Central memory CD8-positive, alpha-beta T cell (primary cell): ENCODE data around the gene C1QTNF1.

Experiments
- ATAC-seq: fragments of 150-1000 bp; cut with Tn5 transposase; replicated peaks from 2 replicates; pipeline ENCODE4 v1.10.0; 2022; ENCODE audit warnings: mild to moderate bottlenecking, moderate FRiP score, moderate number of reproducible peaks; ENCODE audit not compliant: poor library complexity, severe bottlenecking; ENCODE audit errors: extremely low read depth
- DNase-seq, 2 donors: peaks; one replicate each; pipeline ENCODE4 v3.0.0; 2021; ENCODE audit warnings: low spot score in 2 of 2
- H3K27ac Mint-ChIP-seq: one replicate; pipeline ENCODE4 v1.8.0; 2022; ENCODE audit warnings: low read depth, mild to moderate bottlenecking, moderate library complexity, mixed read lengths
- H3K27me3 Mint-ChIP-seq: one replicate; pipeline ENCODE4 v1.8.0; 2022; ENCODE audit warnings: mixed read lengths
- H3K36me3 Mint-ChIP-seq: one replicate; pipeline ENCODE4 v1.8.0; 2022; ENCODE audit warnings: mild to moderate bottlenecking, moderate library complexity, mixed read lengths; ENCODE audit not compliant: insufficient read depth
- H3K4me1 Mint-ChIP-seq: one replicate; pipeline ENCODE4 v1.8.0; 2022; ENCODE audit warnings: mixed read lengths
- H3K4me3 Mint-ChIP-seq: one replicate; pipeline ENCODE4 v1.8.0; 2022; ENCODE audit warnings: mild to moderate bottlenecking, moderate library complexity, mixed read lengths
- H3K9me3 Mint-ChIP-seq: one replicate; pipeline ENCODE4 v1.8.0; 2022; ENCODE audit warnings: mixed read lengths

The C1QTNF1 gene

DNA sequence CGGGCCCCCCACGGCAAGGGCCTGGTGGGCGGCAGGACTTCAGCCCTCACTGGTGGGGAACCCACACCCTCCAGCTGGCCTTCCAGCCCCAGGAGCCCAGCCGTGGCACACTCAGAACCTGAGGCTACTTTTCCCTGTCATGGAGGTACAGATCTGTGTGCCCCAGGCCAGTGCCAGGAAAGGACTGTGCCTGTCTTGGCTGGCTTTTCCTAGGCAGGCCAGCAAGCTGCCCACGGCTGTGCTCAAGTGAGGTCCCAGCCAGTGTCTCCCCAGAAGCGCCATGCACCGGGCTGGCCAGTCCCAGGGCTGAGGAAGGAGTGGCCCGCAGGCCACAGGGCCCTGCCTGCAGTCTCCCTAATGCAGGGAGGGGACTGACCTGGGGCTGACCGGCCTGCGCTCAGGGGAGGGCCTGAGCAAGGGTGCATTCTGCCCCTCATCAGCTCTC lies 67.3 kb downstream of the C1QTNF1 start:
- no peak overlapping the region for H3K27ac Mint-ChIP-seq
- H3K9me3 Mint-ChIP-seq, result no peaks in the 10 kb centered on the region
- H3K36me3 Mint-ChIP-seq, result peaks cover 8% of the 10 kb centered on the region
- H3K4me3 Mint-ChIP-seq, result no peak overlapping the region
- no peaks in the 10 kb centered on the region for H3K27me3 Mint-ChIP-seq
- H3K4me1 Mint-ChIP-seq, result peaks cover 19% of the 10 kb centered on the region
- DNase-seq (no peak), ATAC-seq (no peak)

DNA sequence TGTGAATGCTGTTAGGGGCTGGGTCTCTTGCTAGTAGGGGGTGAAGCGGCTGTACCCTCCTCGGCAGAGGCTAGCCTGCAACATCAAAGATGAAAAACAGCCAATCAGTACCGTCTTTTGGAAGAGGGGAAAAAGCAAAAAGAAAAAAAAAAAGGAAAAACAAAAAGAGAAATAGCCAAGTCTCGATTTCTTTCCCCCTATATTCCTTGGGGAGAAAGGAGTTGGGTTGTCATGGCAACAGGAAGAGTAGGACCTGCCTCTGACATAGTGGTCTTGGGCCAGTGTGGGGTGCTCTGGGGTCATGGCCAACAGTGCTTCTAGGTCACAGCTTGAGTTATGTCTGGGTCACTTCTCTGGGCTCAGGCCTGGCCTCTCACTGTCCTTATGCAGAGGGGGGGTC lies 68.6 kb downstream of the C1QTNF1 start:
- Mint-ChIP-seq H3K9me3 (no peaks in the 10 kb centered on the region), H3K27ac (peak overlapping the region; percentile 92), H3K27me3 (peaks cover 3% of the 10 kb centered on the region), H3K36me3 (peaks cover 8% of the 10 kb centered on the region), H3K4me3 (peak overlapping the region; percentile 33), H3K4me1 (peaks cover 19% of the 10 kb centered on the region)
- ATAC-seq (no peak), DNase-seq (no peak)

GRCh38 chr17:79093270-79093669 lies 69.3 kb downstream of the C1QTNF1 start:
- H3K27me3 Mint-ChIP-seq, result peaks cover 10% of the 10 kb centered on the region

DNA sequence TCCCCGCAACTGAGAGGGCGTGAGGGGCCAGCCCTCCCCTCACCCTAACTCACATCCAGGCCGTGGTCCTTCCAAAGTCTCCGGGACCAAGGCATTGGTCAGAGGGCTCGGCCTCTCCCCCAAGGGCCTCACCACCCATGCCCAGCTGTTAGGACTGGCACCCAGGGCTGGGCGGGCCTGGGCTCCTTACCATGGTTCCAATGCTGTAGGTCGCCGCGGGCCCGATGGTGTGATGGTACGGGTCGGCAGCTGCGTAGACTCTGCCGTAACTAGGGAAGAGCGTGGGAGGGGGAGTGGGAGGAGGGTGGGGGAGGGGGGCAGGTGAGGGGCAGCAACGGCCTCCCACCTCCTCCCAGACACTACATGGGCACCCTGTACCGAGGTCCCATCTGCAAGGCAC lies 70.3 kb downstream of the C1QTNF1 start:
- Mint-ChIP-seq H3K4me1 (peaks cover 19% of the 10 kb centered on the region), H3K27me3 (peaks cover 20% of the 10 kb centered on the region), H3K27ac (peak overlapping the region; percentile 92), H3K36me3 (peaks cover 11% of the 10 kb centered on the region), H3K4me3 (no peak overlapping the region), H3K9me3 (no peaks in the 10 kb centered on the region)
- no peak for ATAC-seq
- no peak for DNase-seq

More at GRCh38 chr17:79093270-79093669, 69.3 kb downstream of the C1QTNF1 start:
- Mint-ChIP-seq H3K36me3 (peaks cover 11% of the 10 kb centered on the region), H3K4me1 (peaks cover 19% of the 10 kb centered on the region), H3K9me3 (no peaks in the 10 kb centered on the region), H3K27ac (peak overlapping the region; percentile 92), H3K4me3 (peak overlapping the region; percentile 64)
- peak; percentile 50 for ATAC-seq
- DNase-seq, result no peak

GRCh38 chr17:79095345-79096055 lies 71.5 kb downstream of the C1QTNF1 start:
- Mint-ChIP-seq H3K9me3 (no peaks in the 10 kb centered on the region), H3K27me3 (peaks cover 33% of the 10 kb centered on the region), H3K36me3 (peaks cover 11% of the 10 kb centered on the region), H3K27ac (no peak overlapping the region), H3K4me3 (no peak overlapping the region), H3K4me1 (peaks cover 19% of the 10 kb centered on the region)
- DNase-seq (no peak), ATAC-seq (no peak)

GRCh38 chr17:79096477-79096876 lies 72.5 kb downstream of the C1QTNF1 start:
- H3K9me3 Mint-ChIP-seq, result no peaks in the 10 kb centered on the region
- H3K36me3 Mint-ChIP-seq, result peaks cover 11% of the 10 kb centered on the region
- no peak for ATAC-seq
- no peak overlapping the region for H3K27ac Mint-ChIP-seq
- peaks cover 19% of the 10 kb centered on the region for H3K4me1 Mint-ChIP-seq
- no peak overlapping the region for H3K4me3 Mint-ChIP-seq
- DNase-seq, result no peak
- H3K27me3 Mint-ChIP-seq, result peaks cover 33% of the 10 kb centered on the region

- H3K9me3 Mint-ChIP-seq, result no peaks in the 10 kb centered on the region
- no peak overlapping the region for H3K4me3 Mint-ChIP-seq
- H3K27ac Mint-ChIP-seq, result no peak overlapping the region
- peaks cover 11% of the 10 kb centered on the region for H3K36me3 Mint-ChIP-seq
- peaks cover 14% of the 10 kb centered on the region for H3K4me1 Mint-ChIP-seq
- no peak for DNase-seq
- H3K27me3 Mint-ChIP-seq, result peaks cover 42% of the 10 kb centered on the region
- no peak for ATAC-seq
Measured at GRCh38 chr17:79097226-79098055, 73.5 kb downstream of the C1QTNF1 start.

DNA sequence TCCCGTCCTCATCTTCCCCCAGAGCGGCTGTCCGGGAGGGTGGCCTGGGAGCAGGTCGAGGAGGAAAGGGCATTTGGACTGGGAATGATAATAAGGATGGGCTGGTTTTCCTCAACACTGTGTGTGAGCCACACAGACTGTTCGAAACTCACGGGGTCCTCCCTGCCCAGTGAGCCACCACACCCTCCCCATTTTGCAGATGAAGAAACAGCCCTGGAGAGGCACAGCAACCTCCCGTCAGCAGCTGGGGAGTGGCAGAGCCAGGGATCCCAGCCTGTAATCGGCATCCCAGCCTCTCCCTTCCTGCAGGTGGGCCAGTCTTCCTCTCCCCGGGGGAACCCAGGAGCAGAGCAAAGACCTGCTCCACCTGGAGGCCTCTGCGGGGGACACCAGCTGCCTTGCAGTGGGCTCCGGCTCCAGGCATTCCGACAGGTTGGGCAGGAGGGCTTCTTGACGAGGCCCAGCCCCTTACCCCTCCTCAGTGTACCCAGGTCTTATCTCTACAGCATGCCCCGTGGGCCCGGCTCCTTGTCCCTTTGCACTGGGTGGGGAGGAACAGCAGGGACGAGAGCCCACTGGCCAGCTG lies 74.4 kb downstream of the C1QTNF1 start:
- DNase-seq, result no peak
- no peak overlapping the region for H3K27ac Mint-ChIP-seq
- H3K4me3 Mint-ChIP-seq, result no peak overlapping the region
- no peaks in the 10 kb centered on the region for H3K9me3 Mint-ChIP-seq
- no peak for ATAC-seq
- peaks cover 51% of the 10 kb centered on the region for H3K27me3 Mint-ChIP-seq
- H3K36me3 Mint-ChIP-seq, result peaks cover 6% of the 10 kb centered on the region
- H3K4me1 Mint-ChIP-seq, result peaks cover 4% of the 10 kb centered on the region
